PC-3 (cell line): ENCODE results near the gene CLEC16A.

Experiments
- EZH2 ChIP-seq: fragments of 300-600 bp; sonication (generic); IDR thresholded peaks from one replicate; pipeline ENCODE4 v1.6.1; 2017; ENCODE audit warnings: antibody characterized with exemption, mild to moderate bottlenecking, low read length; ENCODE audit not compliant: unreplicated experiment
- EZH2phosphoT487 ChIP-seq: fragments of 300-600 bp; sonication (generic); IDR thresholded peaks from 2 replicates; pipeline ENCODE4 v1.6.1; 2018; ENCODE audit warnings: mild to moderate bottlenecking, antibody characterized with exemption, low read length, borderline replicate concordance
- TF ChIP-seq, protein P1 (sequence below): fragments of 300-600 bp; sonication (generic); conservative IDR thresholded peaks from 2 replicates; pipeline ENCODE4 v1.5.1; 2017; ENCODE audit warnings: antibody characterized with exemption, low read depth, mild to moderate bottlenecking, low read length

DNA sequence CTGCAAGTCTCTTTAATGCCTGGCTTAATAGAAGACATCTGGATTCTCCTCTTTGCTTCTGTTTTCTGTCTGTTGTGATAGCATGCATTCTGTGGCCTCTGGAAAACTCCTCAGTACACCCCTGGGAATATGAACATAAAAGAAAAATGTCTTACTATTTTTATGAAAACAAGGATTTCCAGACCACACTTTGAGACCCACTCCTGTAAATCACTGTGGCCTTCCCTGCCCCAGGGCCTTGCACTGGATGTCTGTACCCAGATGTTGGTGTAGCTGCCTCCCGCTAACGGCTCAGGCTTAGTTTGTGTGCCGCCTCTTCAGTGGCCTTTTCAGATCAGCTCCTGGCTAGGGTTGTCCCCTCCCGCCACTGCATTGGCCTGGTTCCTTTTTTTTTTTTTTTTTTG lies 185.0 kb downstream of the CLEC16A start:
- no peak for TF ChIP-seq EZH2
- TF ChIP-seq, protein P1, sequence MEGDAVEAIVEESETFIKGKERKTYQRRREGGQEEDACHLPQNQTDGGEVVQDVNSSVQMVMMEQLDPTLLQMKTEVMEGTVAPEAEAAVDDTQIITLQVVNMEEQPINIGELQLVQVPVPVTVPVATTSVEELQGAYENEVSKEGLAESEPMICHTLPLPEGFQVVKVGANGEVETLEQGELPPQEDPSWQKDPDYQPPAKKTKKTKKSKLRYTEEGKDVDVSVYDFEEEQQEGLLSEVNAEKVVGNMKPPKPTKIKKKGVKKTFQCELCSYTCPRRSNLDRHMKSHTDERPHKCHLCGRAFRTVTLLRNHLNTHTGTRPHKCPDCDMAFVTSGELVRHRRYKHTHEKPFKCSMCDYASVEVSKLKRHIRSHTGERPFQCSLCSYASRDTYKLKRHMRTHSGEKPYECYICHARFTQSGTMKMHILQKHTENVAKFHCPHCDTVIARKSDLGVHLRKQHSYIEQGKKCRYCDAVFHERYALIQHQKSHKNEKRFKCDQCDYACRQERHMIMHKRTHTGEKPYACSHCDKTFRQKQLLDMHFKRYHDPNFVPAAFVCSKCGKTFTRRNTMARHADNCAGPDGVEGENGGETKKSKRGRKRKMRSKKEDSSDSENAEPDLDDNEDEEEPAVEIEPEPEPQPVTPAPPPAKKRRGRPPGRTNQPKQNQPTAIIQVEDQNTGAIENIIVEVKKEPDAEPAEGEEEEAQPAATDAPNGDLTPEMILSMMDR: no peak
- no peak for TF ChIP-seq EZH2phosphoT487
